ENCODE results near the gene PRKCD. TPM values are rescaled to one million over a fixed set of nuclear protein-coding genes. Genes with fewer than 3 reads are reported as not detected.
A peak's percentile ranks its signal among the peaks of the same experiment; 100 is the strongest.

Gene PRKCD
- total and polyA plus RNA-seq, 2 experiments from 2014 or later: 1.8 to 9.6 TPM

DNA sequence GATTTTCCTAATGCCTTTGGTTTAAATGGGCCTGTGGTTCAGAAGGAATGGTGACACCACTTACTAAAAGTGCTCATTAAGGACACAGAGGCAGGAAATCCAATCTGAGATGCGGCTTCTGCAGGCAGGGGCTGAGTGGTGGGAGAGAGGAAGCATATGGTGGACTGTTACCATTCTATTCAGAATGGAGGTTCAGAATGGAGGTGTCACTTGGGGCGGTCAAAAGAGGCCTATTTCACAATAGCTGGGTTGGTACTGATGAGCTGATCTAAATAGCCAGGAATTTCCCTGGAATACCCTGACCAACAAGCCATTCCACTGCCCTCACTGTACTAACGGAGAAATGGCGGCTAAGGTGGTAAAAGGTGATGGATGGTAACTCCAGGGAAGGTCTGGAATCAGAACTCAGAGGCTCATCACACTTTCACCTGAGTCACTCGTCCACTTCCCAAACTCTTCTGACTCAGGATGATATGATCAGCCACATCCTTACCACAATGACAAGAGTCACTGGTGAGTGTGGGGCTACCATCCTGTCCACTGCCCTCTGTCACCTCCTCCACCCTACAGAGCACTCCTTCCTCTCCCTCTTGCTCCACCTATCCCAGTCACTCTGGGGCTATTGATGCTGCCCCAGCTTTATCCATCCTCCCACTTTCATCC is 46.5 kb upstream of the PRKCD start:
- peak overlapping the region; percentile 32 for H3K27ac ChIP-seq
- TF ChIP-seq EZH2 (IDR thresholded peaks at IDR 0.05; ENCODE audit: insufficient read depth, poor library complexity, severe bottlenecking) (no peak), EZH2phosphoT487 (IDR thresholded peaks at IDR 0.05; ENCODE audit: insufficient read depth, low read depth) (no peak)
- H3K9ac ChIP-seq: no peak overlapping the region
- no peak overlapping the region for H2AFZ ChIP-seq
- no peaks in the 10 kb centered on the region for H3K79me2 ChIP-seq (ENCODE audit: insufficient read depth)
- no peaks in the 10 kb centered on the region for H3K9me3 ChIP-seq (ENCODE audit: low read depth)
- no peak overlapping the region for H3K4me2 ChIP-seq (ENCODE audit: unreplicated experiment)
- H3K4me3 ChIP-seq: no peak overlapping the region
- H3F3A ChIP-seq (ENCODE audit: insufficient read depth): peaks cover 37% of the 10 kb centered on the region
- no peaks in the 10 kb centered on the region for H3K9me2 ChIP-seq (ENCODE audit: insufficient read depth)
- H3K4me1 ChIP-seq (ENCODE audit: insufficient read depth): peaks cover 26% of the 10 kb centered on the region
- no peaks in the 10 kb centered on the region for H4K20me1 ChIP-seq (ENCODE audit: insufficient read depth)
- 37 to 42% methylated on average over 5 of the region's 5 CpGs for WGBS, 2 experiments (ENCODE audit: low coverage in 1 of 2, low lambda C conversion rate in 2 of 2, missing lambda C conversion rate in 2 of 2)
- in situ Hi-C loops (cut with MboI): loop anchor here (10.0 kb wide), 1 partner anchor 80 kb away; no protein-coding TSS in a partner anchor
- H3K36me3 ChIP-seq (ENCODE audit: low read depth): peaks cover 28% of the 10 kb centered on the region; the same call in 1 of the 2 replicates
- H3K27me3 ChIP-seq (replicated peaks; ENCODE audit: insufficient read depth): no peaks in the 10 kb centered on the region
- peak; percentile 71 for DNase-seq

- in situ Hi-C loops (cut with MboI): loop anchor here (10.0 kb wide), 1 partner anchor 78 kb away; no protein-coding TSS in a partner anchor
- peaks cover 17% of the 10 kb centered on the region for H3K4me1 ChIP-seq (ENCODE audit: insufficient read depth)
- H3K27me3 ChIP-seq (replicated peaks; ENCODE audit: insufficient read depth): no peaks in the 10 kb centered on the region
- WGBS, 2 experiments (ENCODE audit: low coverage in 1 of 2, low lambda C conversion rate in 2 of 2, missing lambda C conversion rate in 2 of 2): 100% methylated on average over 1 of the region's 1 CpG
- DNase-seq: no peak
- no peak for TF ChIP-seq EZH2 (IDR thresholded peaks at IDR 0.05; ENCODE audit: insufficient read depth, poor library complexity, severe bottlenecking)
- TF ChIP-seq EZH2phosphoT487 (IDR thresholded peaks at IDR 0.05; ENCODE audit: insufficient read depth, low read depth): no peak
- no peaks in the 10 kb centered on the region for H3K9me2 ChIP-seq (ENCODE audit: insufficient read depth)
- H3K9me3 ChIP-seq (ENCODE audit: low read depth): no peaks in the 10 kb centered on the region
- no peaks in the 10 kb centered on the region for H3K79me2 ChIP-seq (ENCODE audit: insufficient read depth)
- no peak overlapping the region for H3K4me2 ChIP-seq (ENCODE audit: unreplicated experiment)
- H3K36me3 ChIP-seq (ENCODE audit: low read depth): peaks cover 36% of the 10 kb centered on the region
- no peak overlapping the region for H3K27ac ChIP-seq
- H3K9ac ChIP-seq: no peak overlapping the region
- no peaks in the 10 kb centered on the region for H4K20me1 ChIP-seq (ENCODE audit: insufficient read depth)
- H2AFZ ChIP-seq: no peak overlapping the region
- H3K4me3 ChIP-seq: no peak overlapping the region
- peaks cover 28% of the 10 kb centered on the region for H3F3A ChIP-seq (ENCODE audit: insufficient read depth)
Measured at GRCh38 chr3:53116956-53117355, 44.1 kb upstream of the PRKCD start.

- Histone ChIP-seq H3K27ac (no peak overlapping the region), H3K27me3 (replicated peaks; ENCODE audit: insufficient read depth) (no peaks in the 10 kb centered on the region), H3K79me2 (ENCODE audit: insufficient read depth) (no peaks in the 10 kb centered on the region), H3K36me3 (ENCODE audit: low read depth) (peaks cover 58% of the 10 kb centered on the region), H3K4me2 (ENCODE audit: unreplicated experiment) (no peak overlapping the region), H4K20me1 (ENCODE audit: insufficient read depth) (no peaks in the 10 kb centered on the region), H2AFZ (no peak overlapping the region), H3K4me3 (no peak overlapping the region), H3F3A (ENCODE audit: insufficient read depth) (peaks cover 17% of the 10 kb centered on the region), H3K9ac (no peak overlapping the region), H3K9me3 (ENCODE audit: low read depth) (no peaks in the 10 kb centered on the region), H3K9me2 (ENCODE audit: insufficient read depth) (no peaks in the 10 kb centered on the region), H3K4me1 (ENCODE audit: insufficient read depth) (no peaks in the 10 kb centered on the region)
- DNase-seq: no peak
- in situ Hi-C loops (cut with MboI): no loop called here
- TF ChIP-seq EZH2 (IDR thresholded peaks at IDR 0.05; ENCODE audit: insufficient read depth, poor library complexity, severe bottlenecking) (no peak), EZH2phosphoT487 (IDR thresholded peaks at IDR 0.05; ENCODE audit: insufficient read depth, low read depth) (no peak)
- 87 to 88% methylated on average over 5 of the region's 5 CpGs for WGBS, 2 experiments (ENCODE audit: low coverage in 1 of 2, low lambda C conversion rate in 2 of 2, missing lambda C conversion rate in 2 of 2)
Measured at GRCh38 chr3:53120336-53120735, 40.7 kb upstream of the PRKCD start.

DNA sequence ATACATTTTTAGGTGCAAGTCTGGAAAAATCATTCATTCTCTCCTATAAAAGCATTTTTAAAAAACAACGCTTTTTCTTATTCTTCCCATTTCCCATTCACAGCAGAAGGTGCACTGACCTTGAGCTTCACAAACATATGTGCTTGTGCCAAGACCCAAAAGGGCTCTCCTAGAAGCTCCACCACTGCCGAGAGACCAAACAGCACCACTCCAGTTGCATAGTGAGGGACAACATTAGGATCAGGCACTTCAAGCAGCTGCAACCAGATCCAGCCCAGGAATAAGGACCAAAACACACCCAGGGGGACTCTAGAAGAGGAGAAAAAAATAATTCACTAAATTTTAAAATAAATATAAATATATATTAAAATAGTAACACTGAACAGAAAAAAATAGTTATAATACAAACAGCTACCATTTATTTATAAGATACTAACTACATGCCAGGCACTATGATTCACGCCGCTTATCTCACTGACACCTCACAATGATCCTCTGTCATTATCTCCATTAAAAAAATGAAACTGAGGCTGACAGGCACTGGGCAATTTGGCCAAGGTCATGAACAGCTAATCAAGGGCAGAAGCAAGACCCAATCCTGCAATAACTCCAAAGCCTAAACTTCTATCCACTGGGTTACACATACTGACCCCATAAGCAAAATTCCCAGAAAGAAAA is 38.6 kb upstream of the PRKCD start:
- no peaks in the 10 kb centered on the region for H3K9me3 ChIP-seq (ENCODE audit: low read depth)
- TF ChIP-seq EZH2phosphoT487 (IDR thresholded peaks at IDR 0.05; ENCODE audit: insufficient read depth, low read depth) (no peak), EZH2 (IDR thresholded peaks at IDR 0.05; ENCODE audit: insufficient read depth, poor library complexity, severe bottlenecking) (no peak)
- DNase-seq: no peak
- H3F3A ChIP-seq (ENCODE audit: insufficient read depth): no peaks in the 10 kb centered on the region
- H3K4me1 ChIP-seq (ENCODE audit: insufficient read depth): no peaks in the 10 kb centered on the region
- H3K4me3 ChIP-seq: no peak overlapping the region
- H3K9me2 ChIP-seq (ENCODE audit: insufficient read depth): no peaks in the 10 kb centered on the region
- 0 out of 2 replicates have a peak, but pooled peaks cover 1% of the 10 kb centered on the region for H3K79me2 ChIP-seq (ENCODE audit: insufficient read depth)
- H3K36me3 ChIP-seq (ENCODE audit: low read depth): peaks cover 50% of the 10 kb centered on the region
- in situ Hi-C loops (cut with MboI): no loop called here
- H3K4me2 ChIP-seq (ENCODE audit: unreplicated experiment): no peak overlapping the region
- H2AFZ ChIP-seq: no peak overlapping the region
- H3K9ac ChIP-seq: no peak overlapping the region
- no peak overlapping the region for H3K27ac ChIP-seq
- 86 to 93% methylated on average over 4 of the region's 4 CpGs for WGBS, 2 experiments (ENCODE audit: low coverage in 1 of 2, low lambda C conversion rate in 2 of 2, missing lambda C conversion rate in 2 of 2)
- no peaks in the 10 kb centered on the region for H3K27me3 ChIP-seq (replicated peaks; ENCODE audit: insufficient read depth)
- no peaks in the 10 kb centered on the region for H4K20me1 ChIP-seq (ENCODE audit: insufficient read depth)

Measured in GM23248 (cell line).